GM12873 (cell line): Measurements from ENCODE around the gene GPATCH3.

ENCODE experiments used
- TF ChIP-seq, protein P1 (sequence below): IDR thresholded peaks from 2 replicates; pipeline ENCODE4 v1.5.1; 2012; ENCODE audit warnings: low read depth, mild to moderate bottlenecking, moderate library complexity, low read length, control low read depth; ENCODE audit not compliant: insufficient read depth; ENCODE audit errors: missing control alignments

GPATCH3 gene

GRCh38 chr1:26844424-26845196, 55.7 kb downstream of the GPATCH3 start:
- TF ChIP-seq, protein P1, sequence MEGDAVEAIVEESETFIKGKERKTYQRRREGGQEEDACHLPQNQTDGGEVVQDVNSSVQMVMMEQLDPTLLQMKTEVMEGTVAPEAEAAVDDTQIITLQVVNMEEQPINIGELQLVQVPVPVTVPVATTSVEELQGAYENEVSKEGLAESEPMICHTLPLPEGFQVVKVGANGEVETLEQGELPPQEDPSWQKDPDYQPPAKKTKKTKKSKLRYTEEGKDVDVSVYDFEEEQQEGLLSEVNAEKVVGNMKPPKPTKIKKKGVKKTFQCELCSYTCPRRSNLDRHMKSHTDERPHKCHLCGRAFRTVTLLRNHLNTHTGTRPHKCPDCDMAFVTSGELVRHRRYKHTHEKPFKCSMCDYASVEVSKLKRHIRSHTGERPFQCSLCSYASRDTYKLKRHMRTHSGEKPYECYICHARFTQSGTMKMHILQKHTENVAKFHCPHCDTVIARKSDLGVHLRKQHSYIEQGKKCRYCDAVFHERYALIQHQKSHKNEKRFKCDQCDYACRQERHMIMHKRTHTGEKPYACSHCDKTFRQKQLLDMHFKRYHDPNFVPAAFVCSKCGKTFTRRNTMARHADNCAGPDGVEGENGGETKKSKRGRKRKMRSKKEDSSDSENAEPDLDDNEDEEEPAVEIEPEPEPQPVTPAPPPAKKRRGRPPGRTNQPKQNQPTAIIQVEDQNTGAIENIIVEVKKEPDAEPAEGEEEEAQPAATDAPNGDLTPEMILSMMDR = no peak
